HepG2 (cell line): ENCODE measurements around the gene ICAM3.

Experiments used
- ASH2L ChIP-seq: fragments of 300-600, 200-600 bp; sonication (generic); IDR thresholded peaks from 2 replicates; pipeline ENCODE4 v1.7.0; 2017; ENCODE audit warnings: low read depth, mild to moderate bottlenecking, moderate library complexity, mixed read lengths, low read length; ENCODE audit not compliant: insufficient read length
- CEBPB ChIP-seq: IDR thresholded peaks from 2 replicates; pipeline ENCODE4 v1.6.1; 2011; ENCODE audit warnings: low read depth, low read length, improper control_type of control experiment, borderline replicate concordance
- CEBPZ ChIP-seq: IDR thresholded peaks from 2 replicates; pipeline ENCODE4 v1.6.1; 2012; ENCODE audit warnings: low read length, improper control_type of control experiment
- POLR2A ChIP-seq, 2 experiments: IDR thresholded peaks; 2 replicates each; pipeline ENCODE4 v1.6.1; 2011; ENCODE audit warnings: low read depth in 2 of 2, low read length in 2 of 2, mild to moderate bottlenecking in 1 of 2, moderate library complexity in 1 of 2; ENCODE audit not compliant: insufficient read depth in 1 of 2
- REST ChIP-seq, 2 experiments: IDR thresholded peaks; 2 replicates each; pipeline ENCODE4 v1.6.1; 2011 to 2012; ENCODE audit warnings: low read length in 2 of 2, borderline replicate concordance in 1 of 2, low read depth in 1 of 2, mild to moderate bottlenecking in 1 of 2, moderate library complexity in 1 of 2
- TARDBP ChIP-seq: sonication (generic); formaldehyde crosslinking; IDR thresholded peaks from 2 replicates; pipeline ENCODE4 v1.8.0; 2022; ENCODE audit warnings: mild to moderate bottlenecking, missing genetic modification reagents
- ZBTB40 ChIP-seq, 2 experiments: fragments of 450-650 bp in 1 of 2; sonication (generic) in 1 of 2; formaldehyde crosslinking in 1 of 2; IDR thresholded peaks; 2 replicates each; pipeline versions ENCODE4 v1.6.1 to v1.8.0; 2016 to 2022; ENCODE audit warnings: antibody characterized with exemption in 1 of 2, mild to moderate bottlenecking in 1 of 2, missing genetic modification reagents in 1 of 2
- ZBTB44 ChIP-seq: sonication (generic); formaldehyde crosslinking; IDR thresholded peaks from 2 replicates; pipeline ENCODE4 v1.4.0; 2020; ENCODE audit warnings: missing genetic modification reagents
- ZNF362 ChIP-seq: sonication (generic); formaldehyde crosslinking; IDR thresholded peaks from 2 replicates; pipeline ENCODE4 v1.4.0; 2020; ENCODE audit warnings: missing genetic modification reagents, mild to moderate bottlenecking, borderline replicate concordance
- ZSCAN22 ChIP-seq: sonication (generic); formaldehyde crosslinking; IDR thresholded peaks from 2 replicates; pipeline ENCODE4 v1.4.0; 2020; ENCODE audit warnings: mild to moderate bottlenecking, missing genetic modification reagents

GRCh38 chr19:10374931-10375330 is 35.5 kb upstream of the ICAM3 start:
- TF ChIP-seq POLR2A (IDR thresholded peaks at IDR 0.05; ENCODE audit: insufficient read depth in 1 of 2, low read depth in 2 of 2, low read length in 2 of 2) (no peak), ZNF362 (no peak), ASH2L (no peak), ZBTB40 (IDR thresholded peaks at IDR 0.05) (no peak), ZBTB40 (CRISPR knock-in tag; IDR thresholded peaks at IDR 0.05) (no peak), TARDBP (CRISPR knock-in tag) (no peak), CEBPZ (no peak), REST (IDR thresholded peaks at IDR 0.05; ENCODE audit: borderline replicate concordance in 1 of 2, low read depth in 1 of 2, low read length in 2 of 2) (no peak), ZSCAN22 (no peak), ZBTB44 (no peak), CEBPB (no peak)
